Measurements from ENCODE around the gene PGM2L1. TPM values are rescaled to one million over a fixed set of nuclear protein-coding genes. Genes with fewer than 3 reads are reported as not detected.
A peak's percentile ranks its signal among the peaks of the same experiment; 100 is the strongest.

The PGM2L1 gene
- total and polyA plus RNA-seq, 8 donors, result under 0.01 to 12.5 (median 2.5) TPM

DNA sequence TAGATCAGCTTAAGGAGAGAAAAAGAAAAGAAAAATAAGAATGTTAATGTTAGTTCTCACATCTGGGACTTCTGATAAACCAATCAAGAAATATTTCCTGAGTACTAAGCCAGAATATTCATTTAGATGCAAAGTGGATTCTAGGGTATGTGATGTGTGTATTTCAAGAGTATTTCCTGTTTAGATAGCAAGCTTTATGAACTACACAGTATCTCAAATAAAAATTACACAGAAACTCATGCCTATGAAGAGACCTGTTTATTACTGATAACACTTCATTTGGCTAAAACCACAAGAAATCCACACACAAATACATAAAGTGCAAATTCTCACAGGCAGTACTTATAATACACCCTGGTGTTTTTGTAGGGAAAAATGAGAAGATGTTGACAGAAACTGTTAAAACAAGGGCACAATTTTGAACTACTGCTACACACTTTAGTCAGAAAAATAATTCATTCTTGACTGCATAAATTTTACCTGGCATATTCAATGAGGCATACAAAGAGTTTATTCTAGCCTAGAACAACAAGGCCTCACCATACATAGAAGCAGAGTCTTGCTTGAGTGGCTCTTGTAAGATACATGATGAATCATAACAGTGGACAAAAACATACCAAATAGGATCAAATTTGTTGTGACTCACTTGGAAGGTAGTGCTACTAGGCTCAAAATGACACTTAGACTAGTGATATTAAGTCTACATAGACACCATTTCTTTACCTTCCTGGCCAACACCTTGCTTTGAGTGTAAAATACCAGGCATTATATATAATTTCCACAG is 68.0 kb downstream of the PGM2L1 start:
- H3K36me3 ChIP-seq, result no peaks in the 10 kb centered on the region
- intact Hi-C loops (cut with DNase I; ENCODE audit: low total_unique reads), result no loop called here
- no peak overlapping the region for H3K4me3 ChIP-seq
- no peaks in the 10 kb centered on the region for H3K27me3 ChIP-seq
- H3K4me1 ChIP-seq, result peaks cover 9 to 40% (median 21%) of the 10 kb centered on the region in 4 donors
- no peak for DNase-seq
- no peak overlapping the region for H3K27ac ChIP-seq
- no peak for TF ChIP-seq POLR2AphosphoS5 (IDR thresholded peaks at IDR 0.05)
- TF ChIP-seq, protein P1, sequence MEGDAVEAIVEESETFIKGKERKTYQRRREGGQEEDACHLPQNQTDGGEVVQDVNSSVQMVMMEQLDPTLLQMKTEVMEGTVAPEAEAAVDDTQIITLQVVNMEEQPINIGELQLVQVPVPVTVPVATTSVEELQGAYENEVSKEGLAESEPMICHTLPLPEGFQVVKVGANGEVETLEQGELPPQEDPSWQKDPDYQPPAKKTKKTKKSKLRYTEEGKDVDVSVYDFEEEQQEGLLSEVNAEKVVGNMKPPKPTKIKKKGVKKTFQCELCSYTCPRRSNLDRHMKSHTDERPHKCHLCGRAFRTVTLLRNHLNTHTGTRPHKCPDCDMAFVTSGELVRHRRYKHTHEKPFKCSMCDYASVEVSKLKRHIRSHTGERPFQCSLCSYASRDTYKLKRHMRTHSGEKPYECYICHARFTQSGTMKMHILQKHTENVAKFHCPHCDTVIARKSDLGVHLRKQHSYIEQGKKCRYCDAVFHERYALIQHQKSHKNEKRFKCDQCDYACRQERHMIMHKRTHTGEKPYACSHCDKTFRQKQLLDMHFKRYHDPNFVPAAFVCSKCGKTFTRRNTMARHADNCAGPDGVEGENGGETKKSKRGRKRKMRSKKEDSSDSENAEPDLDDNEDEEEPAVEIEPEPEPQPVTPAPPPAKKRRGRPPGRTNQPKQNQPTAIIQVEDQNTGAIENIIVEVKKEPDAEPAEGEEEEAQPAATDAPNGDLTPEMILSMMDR (IDR thresholded peaks at IDR 0.05), result no peak
- no peak for TF ChIP-seq EP300 (IDR thresholded peaks at IDR 0.05)
- no peak for TF ChIP-seq POLR2A (IDR thresholded peaks at IDR 0.05)
- no peaks in the 10 kb centered on the region for H3K9me3 ChIP-seq

DNA sequence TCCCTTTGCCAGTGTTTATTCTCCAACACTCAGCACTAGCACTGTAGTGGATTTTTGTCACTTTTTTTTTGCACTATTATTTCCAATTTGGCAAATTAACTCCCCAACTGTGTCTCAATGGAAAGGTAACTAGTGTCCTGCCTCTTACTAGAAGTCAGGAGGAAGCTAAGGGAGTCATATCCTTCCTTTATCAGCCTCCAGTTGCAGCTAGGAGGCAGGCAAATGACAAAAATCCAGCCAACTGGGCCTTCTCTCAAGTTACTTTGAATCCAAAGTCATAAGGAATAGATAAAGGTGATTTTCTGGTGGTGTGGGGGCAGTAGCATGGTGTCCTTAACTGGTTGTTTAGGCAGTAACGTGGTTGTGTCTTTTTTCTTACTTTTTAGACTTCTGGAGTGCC is 71.2 kb downstream of the PGM2L1 start:
- Histone ChIP-seq H3K36me3 (no peaks in the 10 kb centered on the region), H3K4me3 (no peak overlapping the region), H3K27me3 (no peaks in the 10 kb centered on the region), H3K27ac (peak overlapping the region in 2 of 5 donors; percentile 1 to 4), H3K4me1 (peaks cover 11 to 46% (median 28%) of the 10 kb centered on the region in 4 donors), H3K9me3 (no peaks in the 10 kb centered on the region)
- no peak for DNase-seq
- intact Hi-C loops (cut with DNase I; ENCODE audit: low total_unique reads), result no loop called here
- 85 to 97% (median 93%) methylated on average over 1 of the region's 1 CpG for WGBS, 5 donors
- no peak for TF ChIP-seq EP300 (IDR thresholded peaks at IDR 0.05)
- TF ChIP-seq POLR2AphosphoS5 (IDR thresholded peaks at IDR 0.05), result no peak
- TF ChIP-seq POLR2A (IDR thresholded peaks at IDR 0.05), result no peak
- TF ChIP-seq, protein P1 (IDR thresholded peaks at IDR 0.05), result no peak

DNA sequence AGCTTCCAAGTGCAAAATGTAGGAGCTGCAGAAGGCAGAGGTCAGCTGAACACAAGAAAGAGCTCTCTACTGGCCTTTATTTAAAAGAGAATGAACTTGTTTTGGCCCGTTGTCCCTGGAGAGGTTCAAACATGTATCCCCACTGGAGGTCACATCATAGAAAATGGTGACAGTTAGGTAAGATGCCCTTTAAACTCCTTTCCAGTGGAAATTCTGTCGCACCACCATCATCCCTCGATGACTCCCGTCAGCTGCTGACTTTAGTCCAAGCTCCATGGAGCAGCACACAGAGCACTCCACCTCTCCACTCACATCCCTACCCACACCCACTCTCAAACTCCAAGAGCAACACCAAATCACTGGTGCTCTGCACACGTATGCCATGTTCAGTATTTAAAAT is 71.6 kb downstream of the PGM2L1 start:
- intact Hi-C loops (cut with DNase I; ENCODE audit: low total_unique reads), result no loop called here
- 77 to 87% (median 83%) methylated on average over 5 of the region's 5 CpGs for WGBS, 5 donors
- Histone ChIP-seq H3K27me3 (no peaks in the 10 kb centered on the region), H3K27ac (peak overlapping the region in 2 of 5 donors; percentile 1 to 4), H3K36me3 (no peaks in the 10 kb centered on the region), H3K4me1 (peaks cover 11 to 50% (median 32%) of the 10 kb centered on the region in 4 donors), H3K4me3 (no peak overlapping the region), H3K9me3 (no peaks in the 10 kb centered on the region)
- TF ChIP-seq EP300 (IDR thresholded peaks at IDR 0.05) (no peak), POLR2AphosphoS5 (IDR thresholded peaks at IDR 0.05) (no peak), POLR2A (IDR thresholded peaks at IDR 0.05) (no peak)
- TF ChIP-seq, protein P1 (IDR thresholded peaks at IDR 0.05), result no peak
- DNase-seq, result no peak

DNA sequence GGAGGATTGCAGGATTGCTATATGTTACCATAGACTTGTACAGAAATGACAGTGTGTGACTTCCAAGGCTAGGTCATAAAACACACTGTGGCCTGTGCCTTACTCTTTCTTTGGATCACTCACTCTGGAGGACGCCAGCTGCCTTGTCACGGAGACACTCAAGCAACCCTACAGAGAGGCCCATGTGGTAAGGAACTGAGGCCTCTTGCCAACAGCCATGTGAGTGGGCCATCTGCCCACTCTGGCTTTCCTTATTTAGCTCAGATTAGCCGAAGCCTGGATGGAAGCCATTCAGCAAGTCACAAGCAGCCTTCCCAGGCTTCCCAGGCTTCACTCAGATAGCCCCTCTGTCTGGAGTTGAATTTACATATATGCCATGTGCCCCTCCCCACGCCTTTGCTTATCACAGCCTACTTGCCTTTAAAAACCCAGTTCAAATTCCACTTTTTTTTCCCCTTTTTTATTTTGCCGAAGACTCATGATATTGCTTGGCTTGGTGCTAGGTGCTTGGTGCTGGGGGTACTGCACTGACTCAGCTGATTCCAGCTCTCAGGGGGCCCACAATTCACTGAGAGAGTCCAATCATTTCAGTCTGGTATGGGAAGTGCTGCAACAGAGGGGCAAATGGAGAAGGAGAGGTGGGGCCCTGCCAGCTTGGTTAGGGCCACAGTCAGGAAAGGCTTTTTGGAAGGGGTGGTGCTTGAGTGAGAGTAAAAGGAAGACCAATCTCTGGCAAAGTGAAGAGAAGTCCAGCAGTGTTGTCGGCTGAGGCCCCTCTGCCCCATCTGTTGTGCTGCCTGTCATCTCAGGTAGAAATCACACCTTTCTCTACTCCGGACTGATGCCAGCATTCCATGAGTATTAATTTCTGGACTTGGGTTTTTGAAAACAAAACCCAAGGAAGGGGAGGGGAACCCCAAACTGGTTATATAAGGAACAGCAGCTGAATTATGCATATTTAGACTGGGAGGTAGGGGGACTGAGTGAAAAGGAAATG is 72.3 kb downstream of the PGM2L1 start:
- H3K36me3 ChIP-seq, result no peaks in the 10 kb centered on the region
- peak overlapping the region in 4 of 5 donors; percentile 5 to 39 (median 26) for H3K27ac ChIP-seq
- 24 to 53% (median 29%) methylated on average over 7 of the region's 7 CpGs for WGBS, 5 donors
- H3K9me3 ChIP-seq, result no peaks in the 10 kb centered on the region
- no peaks in the 10 kb centered on the region for H3K27me3 ChIP-seq
- H3K4me1 ChIP-seq, result peaks cover 11 to 49% (median 35%) of the 10 kb centered on the region in 4 donors
- peak; percentile 78 to 91 for DNase-seq
- H3K4me3 ChIP-seq, result no peak overlapping the region
- intact Hi-C loops (cut with DNase I; ENCODE audit: low total_unique reads), result no loop called here
- TF ChIP-seq POLR2A (IDR thresholded peaks at IDR 0.05) (no peak), EP300 (IDR thresholded peaks at IDR 0.05) (no peak), POLR2AphosphoS5 (IDR thresholded peaks at IDR 0.05) (peak in 2 of 3 donors; percentile 26 to 35)
- TF ChIP-seq, protein P1 (IDR thresholded peaks at IDR 0.05), result no peak

Data from stomach (tissue), 9 donors.